ENCODE data around the gene SNX11.

The SNX11 gene

GRCh38 chr17:48100160-48100559, 7.4 kb upstream of the SNX11 start:
- no peak for DNase-seq (ENCODE audit: low spot score)

- DNase-seq (ENCODE audit: low spot score) = peak; percentile 35
Measured at GRCh38 chr17:48100591-48101011, 7.0 kb upstream of the SNX11 start.

GRCh38 chr17:48101012-48101720, 6.4 kb upstream of the SNX11 start, which contains the start of gene CBX1:
Gene CBX1, minus strand, starts transcription at chr17:48101478. Its CDS starts 24,474 bp downstream, at chr17:48077004.
- DNase-seq (ENCODE audit: low spot score) = peak; percentile 94

GRCh38 chr17:48102043-48102750, 5.4 kb upstream of the SNX11 start:
- DNase-seq (ENCODE audit: low spot score) = no peak

- DNase-seq (ENCODE audit: low spot score) = no peak
Measured at GRCh38 chr17:48102798-48103715, 4.5 kb upstream of the SNX11 start.

- no peak for DNase-seq (ENCODE audit: low spot score)
Measured at GRCh38 chr17:48104440-48104839, 3.1 kb upstream of the SNX11 start.

GRCh38 chr17:48106802-48107136, 797 bp upstream of the SNX11 start:
- DNase-seq (ENCODE audit: low spot score) = no peak

- no peak for DNase-seq (ENCODE audit: low spot score)
Measured at GRCh38 chr17:48110761-48111160, 3.2 kb downstream of the SNX11 start.

- DNase-seq (ENCODE audit: low spot score) = no peak
Measured at GRCh38 chr17:48111937-48112241, 4.3 kb downstream of the SNX11 start.

GRCh38 chr17:48113201-48113676, 5.7 kb downstream of the SNX11 start:
- no peak for DNase-seq (ENCODE audit: low spot score)

- no peak for DNase-seq (ENCODE audit: low spot score)
Measured at GRCh38 chr17:48121923-48122664, 14.5 kb downstream of the SNX11 start.

GRCh38 chr17:48122665-48123045, 15.1 kb downstream of the SNX11 start:
- no peak for DNase-seq (ENCODE audit: low spot score)

- DNase-seq (ENCODE audit: low spot score) = peak; percentile 86
Measured at GRCh38 chr17:48123111-48123510, 15.5 kb downstream of the SNX11 start.

GRCh38 chr17:48123776-48124388, 16.3 kb downstream of the SNX11 start:
- DNase-seq (ENCODE audit: low spot score) = no peak

GRCh38 chr17:48125829-48126531, 18.4 kb downstream of the SNX11 start:
- no peak for DNase-seq (ENCODE audit: low spot score)

GRCh38 chr17:48126532-48126850, 18.9 kb downstream of the SNX11 start:
- no peak for DNase-seq (ENCODE audit: low spot score)

GRCh38 chr17:48127371-48128051, 19.9 kb downstream of the SNX11 start:
- no peak for DNase-seq (ENCODE audit: low spot score)

GRCh38 chr17:48128400-48128799, 20.8 kb downstream of the SNX11 start:
- no peak for DNase-seq (ENCODE audit: low spot score)

GRCh38 chr17:48129981-48130380, 22.4 kb downstream of the SNX11 start:
- DNase-seq (ENCODE audit: low spot score) = no peak

- DNase-seq (ENCODE audit: low spot score) = no peak
Measured at GRCh38 chr17:48131216-48131824, 23.8 kb downstream of the SNX11 start.

Data from putamen (tissue), 1 donor.